Caco-2 (cell line): ENCODE results near the gene PNLIPRP1. TPM values are rescaled to one million over a fixed set of nuclear protein-coding genes. Genes with fewer than 3 reads are reported as not detected.

Experiments
- BruUV-seq: library from RNA; stranded (reverse); fragments of 400-500 nt; replicated peaks from 2 replicates; lab custom pipeline; 2021; lab: Mats Ljungman, UMichigan
- CTCF ChIA-PET: fragments of 300-600 bp; sonication (Branson Sonifier 250); formaldehyde crosslinking; loops from one replicate; lab custom pipeline; 2022; ENCODE audit warnings: antibody characterized with exemption; lab: Charles Lee
- POLR2A ChIA-PET: fragments of 300-600 bp; sonication (Branson Sonifier 250); formaldehyde crosslinking; loops from one replicate; lab custom pipeline; 2022; ENCODE audit warnings: antibody characterized with exemption; lab: Charles Lee
- DNase-seq, 2 experiments: peaks; one replicate each; pipeline versions ENCODE4 v3.0.0 to v3.0.0-alpha.2; 2020 to 2022
- H3K27me3 ChIP-seq: replicated peaks from 2 replicates; pipeline ENCODE4 v1.6.0; 2011; ENCODE audit warnings: low read length; ENCODE audit not compliant: control insufficient read depth, insufficient read depth
- H3K36me3 ChIP-seq: 2 replicates; pipeline ENCODE4 v1.5.1; 2011; ENCODE audit warnings: low read length; ENCODE audit not compliant: control insufficient read depth, insufficient read depth
- H3K4me1 ChIP-seq: fragments of 250-450 bp; sonication (Bioruptor Pico); 2 replicates; pipeline ENCODE4 v1.5.1; 2020; ENCODE audit warnings: mild to moderate bottlenecking
- H3K4me3 ChIP-seq: 2 replicates; pipeline ENCODE4 v1.5.1; 2011; ENCODE audit warnings: low read depth, mild to moderate bottlenecking, control low read depth, low read length
- H3K9me3 ChIP-seq: fragments of 250-450 bp; sonication (Bioruptor Pico); 2 replicates; pipeline ENCODE4 v1.5.1; 2020; ENCODE audit warnings: mild to moderate bottlenecking, moderate library complexity
- H3K27ac Mint-ChIP-seq: one replicate; pipeline ENCODE4 v1.8.0; 2022; ENCODE audit warnings: mixed read lengths; ENCODE audit not compliant: unreplicated experiment
- H3K27me3 Mint-ChIP-seq: one replicate; pipeline ENCODE4 v1.8.0; 2022; ENCODE audit warnings: mixed read lengths; ENCODE audit not compliant: insufficient read depth, unreplicated experiment
- H3K36me3 Mint-ChIP-seq: one replicate; pipeline ENCODE4 v1.8.0; 2022; ENCODE audit warnings: mild to moderate bottlenecking, mixed read lengths; ENCODE audit not compliant: insufficient read depth, unreplicated experiment
- H3K4me1 Mint-ChIP-seq: one replicate; pipeline ENCODE4 v1.8.0; 2022; ENCODE audit warnings: low read depth, mixed read lengths; ENCODE audit not compliant: unreplicated experiment
- H3K4me3 Mint-ChIP-seq: one replicate; pipeline ENCODE4 v1.8.0; 2022; ENCODE audit warnings: mild to moderate bottlenecking, moderate library complexity, mixed read lengths; ENCODE audit not compliant: unreplicated experiment
- H3K9me3 Mint-ChIP-seq: one replicate; pipeline ENCODE4 v1.8.0; 2022; ENCODE audit warnings: mixed read lengths; ENCODE audit not compliant: unreplicated experiment
- CTCF ChIP-seq, 2 experiments: fragments of 200-600 bp in 1 of 2; IDR thresholded peaks; 1 replicate in 1 of 2; 2 replicates in 1 of 2; pipeline versions ENCODE4 v1.5.1 to v1.8.0; 2011 to 2022; ENCODE audit warnings: antibody characterized with exemption in 1 of 2, control low read depth in 1 of 2, inconsistent platforms in 1 of 2, low read depth in 1 of 2, low read length in 1 of 2, mild to moderate bottlenecking in 1 of 2, moderate library complexity in 1 of 2; ENCODE audit not compliant: insufficient read depth in 1 of 2, severe bottlenecking in 1 of 2, unreplicated experiment in 1 of 2
- intact Hi-C: fragments of 100-400 bp; cut with micrococcal nuclease; formaldehyde crosslinking; loops from one replicate; pipeline ENCODE4 v1.10.0; 2022; ENCODE audit not compliant: unreplicated experiment
- total RNA-seq: library from RNA; stranded (reverse); gene quantifications from 2 replicates; pipeline ENCODE4 v1.2.3, GENCODE V29; 2022

PNLIPRP1 gene
- total RNA-seq, 1 experiment from 2014 or later, result not detected

DNA sequence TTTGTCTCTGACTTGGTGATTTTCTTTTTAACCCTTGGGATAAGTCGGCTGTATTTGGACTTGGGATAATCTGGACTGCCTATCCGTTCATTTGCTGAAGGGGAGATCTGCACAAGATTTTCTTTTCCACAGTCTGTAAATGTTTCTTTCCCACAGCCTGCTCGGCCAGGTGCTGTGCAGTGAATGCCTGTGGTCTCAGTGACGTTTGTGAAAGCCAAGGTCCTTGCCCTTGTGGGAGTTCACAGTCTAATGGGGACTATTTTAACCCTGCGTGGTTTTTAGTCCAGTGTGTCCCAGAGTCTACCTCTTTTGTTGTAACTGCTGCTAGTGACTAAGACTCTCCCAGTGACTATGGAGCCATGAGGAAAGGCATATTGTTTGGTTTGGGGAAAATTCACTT, 36.1 kb upstream of the PNLIPRP1 start:
- Histone ChIP-seq H3K27me3 (no peaks in the 10 kb centered on the region), H3K4me3 (no peak overlapping the region), H3K9me3 (no peaks in the 10 kb centered on the region), H3K4me1 (no peaks in the 10 kb centered on the region), H3K36me3 (no peaks in the 10 kb centered on the region)
- no peaks in the 10 kb centered on the region for H3K4me1 Mint-ChIP-seq
- no peak for DNase-seq
- no peak for TF ChIP-seq CTCF (IDR thresholded peaks at IDR 0.05; ENCODE audit: insufficient read depth in 1 of 2, low read depth in 1 of 2, low read length in 1 of 2, severe bottlenecking in 1 of 2, unreplicated experiment in 1 of 2)
- H3K36me3 Mint-ChIP-seq, result no peaks in the 10 kb centered on the region
- H3K27me3 Mint-ChIP-seq, result no peaks in the 10 kb centered on the region
- intact Hi-C loops, result no loop called here
- ChIA-PET CTCF (interaction anchor here (0.6 kb wide), 1 partner anchor 64 kb away, joined by 3 read pairs; no protein-coding TSS in a partner anchor), POLR2A (no interaction called here)
- no TSS peak for BruUV-seq
- no peak overlapping the region for H3K27ac Mint-ChIP-seq
- H3K4me3 Mint-ChIP-seq, result no peak overlapping the region
- H3K9me3 Mint-ChIP-seq, result no peaks in the 10 kb centered on the region

GRCh38 chr10:116555880-116556279, 34.9 kb upstream of the PNLIPRP1 start:
- Histone ChIP-seq H3K4me1 (no peaks in the 10 kb centered on the region), H3K36me3 (no peaks in the 10 kb centered on the region), H3K27me3 (no peaks in the 10 kb centered on the region), H3K9me3 (no peaks in the 10 kb centered on the region), H3K4me3 (no peak overlapping the region)
- no TSS peak for BruUV-seq
- POLR2A ChIA-PET, result no interaction called here
- Mint-ChIP-seq H3K4me3 (no peak overlapping the region), H3K9me3 (no peaks in the 10 kb centered on the region), H3K4me1 (no peaks in the 10 kb centered on the region), H3K27ac (no peak overlapping the region), H3K27me3 (no peaks in the 10 kb centered on the region), H3K36me3 (no peaks in the 10 kb centered on the region)
- no peak for DNase-seq
- CTCF ChIA-PET, result no interaction called here
- TF ChIP-seq CTCF (IDR thresholded peaks at IDR 0.05; ENCODE audit: insufficient read depth in 1 of 2, low read depth in 1 of 2, low read length in 1 of 2, severe bottlenecking in 1 of 2, unreplicated experiment in 1 of 2), result no peak
- intact Hi-C loops, result no loop called here

DNA sequence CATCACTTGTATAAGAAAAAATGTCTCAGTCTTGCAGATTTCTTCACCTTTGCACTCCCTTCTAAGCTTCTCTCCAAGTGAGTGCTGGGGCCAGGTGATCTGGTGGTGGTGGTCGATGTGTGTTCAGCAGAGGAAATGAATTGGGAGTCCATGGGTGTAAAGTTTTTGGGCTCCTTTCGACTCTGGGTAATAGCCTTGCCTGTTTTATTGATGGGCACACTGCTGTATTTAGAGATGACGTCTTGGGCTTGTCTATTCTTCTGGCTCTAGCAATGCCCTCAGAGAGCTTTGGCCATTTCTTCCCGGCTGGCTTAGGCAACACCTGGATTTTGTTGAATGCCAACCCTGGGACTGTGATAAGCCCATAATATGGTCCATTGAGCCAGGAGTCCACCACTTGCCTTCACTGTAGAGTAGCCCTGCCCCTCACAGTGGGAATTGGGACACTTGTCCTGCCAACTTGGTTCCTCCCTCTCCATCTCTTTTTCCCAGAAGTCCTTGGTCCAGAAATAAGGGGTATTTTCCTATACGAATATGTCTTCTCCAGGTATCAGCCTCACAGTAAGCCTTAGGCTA, 33.4 kb upstream of the PNLIPRP1 start:
- TF ChIP-seq CTCF (IDR thresholded peaks at IDR 0.05; ENCODE audit: insufficient read depth in 1 of 2, low read depth in 1 of 2, low read length in 1 of 2, severe bottlenecking in 1 of 2, unreplicated experiment in 1 of 2), result no peak
- ChIA-PET CTCF (no interaction called here), POLR2A (no interaction called here)
- H3K27me3 Mint-ChIP-seq, result no peaks in the 10 kb centered on the region
- H3K4me3 Mint-ChIP-seq, result no peak overlapping the region
- intact Hi-C loops, result no loop called here
- no TSS peak for BruUV-seq
- no peak for DNase-seq
- Histone ChIP-seq H3K9me3 (no peaks in the 10 kb centered on the region), H3K4me1 (no peaks in the 10 kb centered on the region), H3K4me3 (no peak overlapping the region), H3K27me3 (no peaks in the 10 kb centered on the region), H3K36me3 (no peaks in the 10 kb centered on the region)
- H3K9me3 Mint-ChIP-seq, result no peaks in the 10 kb centered on the region
- no peak overlapping the region for H3K27ac Mint-ChIP-seq
- H3K36me3 Mint-ChIP-seq, result no peaks in the 10 kb centered on the region
- H3K4me1 Mint-ChIP-seq, result no peaks in the 10 kb centered on the region
